ENCODE results near the gene IL1RAPL1.

The IL1RAPL1 gene

DNA sequence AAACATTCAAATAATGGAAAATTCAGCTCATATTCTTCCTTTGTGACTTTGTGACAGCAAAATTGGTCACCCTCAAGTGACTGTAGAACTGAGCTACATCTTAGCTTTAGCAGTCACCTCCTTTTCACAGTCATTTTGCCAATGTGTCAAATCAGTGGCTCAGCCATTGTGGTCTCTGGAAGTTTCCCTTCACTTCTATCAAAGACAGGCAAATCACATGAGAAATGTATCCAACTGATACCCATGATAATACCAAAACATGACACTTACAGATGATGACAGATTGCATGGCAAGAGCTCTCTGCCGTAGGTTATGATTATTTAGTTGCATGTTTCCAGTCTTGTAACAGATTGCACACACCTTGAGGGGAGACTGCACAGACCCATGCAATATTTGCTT is 1078.3 kb downstream of the IL1RAPL1 start:
- no peak for DNase-seq

DNA sequence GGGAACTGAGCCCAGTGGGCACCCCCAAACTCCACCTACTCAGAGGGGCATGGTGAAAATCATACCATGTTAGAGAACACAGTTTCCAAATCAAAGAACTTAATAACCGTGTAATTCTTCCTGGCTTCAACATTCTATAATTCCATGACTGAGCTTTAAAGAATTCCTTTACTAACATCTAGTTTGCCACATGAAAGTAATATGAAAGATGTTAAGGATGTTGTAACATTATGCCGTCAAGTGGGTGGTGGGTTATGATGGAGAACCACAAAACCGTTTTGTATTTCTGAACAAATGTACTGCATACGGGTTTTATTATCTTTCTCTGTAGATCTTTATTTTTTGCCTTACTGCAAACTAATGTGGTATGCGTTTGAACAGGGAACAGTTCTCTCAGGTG is 1079.1 kb downstream of the IL1RAPL1 start:
- no peak for DNase-seq

DNA sequence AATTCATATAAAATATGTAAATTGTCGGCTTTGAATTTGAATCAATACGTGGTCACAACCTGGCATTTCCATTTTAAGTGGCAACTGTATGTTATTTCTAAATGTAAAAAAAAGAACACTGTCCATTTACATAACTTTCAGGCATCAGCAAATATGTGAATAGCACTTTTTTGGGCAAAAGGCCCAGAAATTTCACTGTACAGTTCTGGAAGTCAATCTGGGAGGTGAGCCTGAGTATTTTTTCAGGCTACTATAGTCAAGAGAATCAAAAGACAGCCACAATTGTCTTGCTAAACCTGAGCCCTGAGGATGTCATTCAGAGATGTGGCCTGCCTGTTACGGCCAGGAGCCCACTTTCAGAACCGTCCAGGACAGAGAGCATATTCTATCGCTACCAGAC is 1084.2 kb downstream of the IL1RAPL1 start:
- DNase-seq: no peak

- DNase-seq: no peak
These were observed 1100.4 kb downstream of the IL1RAPL1 start for GRCh38 chrX:29687687-29688086.

DNA sequence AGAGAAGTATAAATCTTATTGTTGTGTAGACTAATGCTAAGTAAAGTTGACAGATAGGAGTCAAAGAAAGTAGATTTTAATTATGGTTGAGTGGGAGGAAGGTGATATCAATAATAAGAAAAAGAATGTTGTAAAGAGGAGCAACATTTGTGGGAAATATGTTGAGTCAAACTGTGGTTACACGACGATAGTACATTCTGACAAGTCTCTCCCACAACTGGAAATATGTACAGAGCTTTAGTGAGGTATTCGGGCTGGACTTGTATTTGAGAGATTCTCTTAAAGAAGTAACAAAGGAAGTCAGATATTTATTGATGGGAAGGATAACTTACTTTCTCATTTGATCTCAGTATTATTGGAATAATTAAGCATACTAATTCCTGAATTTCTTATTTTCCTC is 1102.8 kb downstream of the IL1RAPL1 start:
- no peak for DNase-seq

GRCh38 chrX:29691044-29691443 is 1103.8 kb downstream of the IL1RAPL1 start:
- no peak for DNase-seq

DNA sequence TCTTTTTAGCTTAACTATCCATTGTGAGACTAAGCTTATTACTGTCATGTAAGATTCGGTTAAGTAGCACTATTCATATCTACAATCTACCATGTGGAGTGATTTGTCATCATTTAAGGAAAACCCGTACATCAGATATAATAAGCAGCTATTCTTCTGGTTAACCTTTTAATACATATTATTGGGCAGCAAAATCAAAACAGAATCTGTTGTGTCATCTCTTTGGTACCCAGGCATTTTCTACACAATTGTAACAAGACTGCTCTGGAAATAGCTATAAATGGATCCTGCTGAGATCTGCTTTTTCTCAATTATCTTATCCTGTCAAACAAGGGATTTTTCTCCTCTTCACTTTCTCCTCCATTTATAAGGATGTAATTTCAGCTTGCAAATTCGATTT is 1106.7 kb downstream of the IL1RAPL1 start:
- DNase-seq: no peak

DNA sequence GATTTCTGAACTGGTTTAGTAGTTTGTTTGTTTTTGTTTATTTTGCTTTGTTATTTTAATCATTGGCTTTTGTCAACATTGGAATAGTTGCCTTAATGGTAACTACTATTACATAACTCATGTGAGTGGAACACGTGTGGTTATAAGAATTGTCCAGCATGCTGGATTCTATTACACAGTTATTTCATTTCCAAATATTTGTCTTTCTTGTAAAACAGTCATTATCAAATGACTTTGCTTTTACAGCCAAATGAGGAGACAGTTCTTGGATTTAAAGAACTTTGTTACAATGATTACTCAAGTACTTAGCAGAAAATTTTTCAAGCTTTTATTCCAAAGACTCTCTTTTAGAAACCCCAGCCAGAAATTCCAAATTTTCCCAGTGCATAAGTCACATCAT is 1112.0 kb downstream of the IL1RAPL1 start:
- no peak for DNase-seq

- DNase-seq: no peak
These were observed 1119.8 kb downstream of the IL1RAPL1 start for GRCh38 chrX:29707088-29707487.

GRCh38 chrX:29721152-29721551 is 1133.9 kb downstream of the IL1RAPL1 start:
- no peak for DNase-seq

DNA sequence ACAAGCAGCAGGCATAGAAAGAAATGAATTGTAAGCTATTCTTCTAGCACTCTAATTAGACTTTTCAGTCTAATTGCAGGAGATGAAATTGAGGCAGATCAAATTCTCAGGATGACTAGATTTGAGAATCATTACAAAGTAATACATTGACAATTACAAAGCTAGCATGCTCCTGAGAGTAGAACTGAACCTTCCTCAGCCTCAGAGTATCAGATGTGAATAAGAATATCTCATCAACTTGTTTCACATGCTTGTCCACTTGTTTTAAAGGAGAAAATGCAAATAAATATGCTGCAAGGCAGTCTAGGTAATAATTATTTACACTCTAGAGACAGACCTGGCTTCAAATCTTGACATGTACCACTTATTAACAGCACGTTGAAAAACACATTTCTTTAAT is 1137.1 kb downstream of the IL1RAPL1 start:
- DNase-seq: no peak

DNA sequence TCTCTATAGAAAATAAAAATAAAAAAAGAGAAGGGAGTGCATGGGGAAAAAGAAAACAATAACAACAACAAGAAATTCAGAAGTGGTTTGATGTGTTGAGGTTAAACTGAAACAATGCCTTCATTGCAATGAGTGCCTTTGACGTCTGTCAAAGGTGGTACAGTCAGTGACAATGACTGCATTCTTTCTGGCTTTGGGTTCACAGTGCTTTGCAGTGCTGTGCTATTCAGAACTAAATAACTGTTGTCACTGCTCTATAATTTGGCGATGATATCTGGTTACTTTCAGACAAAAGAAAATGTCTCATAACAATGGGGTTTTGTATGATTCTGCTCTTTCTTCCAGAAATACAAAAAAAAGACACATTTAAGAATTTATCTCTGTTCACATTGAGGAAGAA is 1139.6 kb downstream of the IL1RAPL1 start:
- DNase-seq: no peak

DNA sequence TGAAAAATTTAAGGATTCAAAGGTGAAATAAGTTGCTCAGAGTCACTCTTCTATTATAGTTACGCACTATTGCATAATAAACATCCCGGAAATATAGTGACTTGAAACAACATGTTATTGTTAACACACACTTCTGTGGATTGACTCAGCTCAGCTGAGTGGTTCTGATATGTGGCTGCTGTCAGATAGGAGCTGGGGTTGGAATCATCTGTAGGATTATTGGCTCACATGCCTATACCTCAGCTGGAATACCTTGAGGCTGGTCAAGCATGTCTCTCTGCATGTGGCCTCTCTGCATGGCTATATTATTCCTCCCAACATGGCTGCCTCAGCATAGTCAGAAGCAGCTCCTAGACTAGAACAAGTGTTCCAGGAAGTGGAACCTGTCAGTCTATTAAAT is 1141.4 kb downstream of the IL1RAPL1 start:
- DNase-seq: no peak

DNA sequence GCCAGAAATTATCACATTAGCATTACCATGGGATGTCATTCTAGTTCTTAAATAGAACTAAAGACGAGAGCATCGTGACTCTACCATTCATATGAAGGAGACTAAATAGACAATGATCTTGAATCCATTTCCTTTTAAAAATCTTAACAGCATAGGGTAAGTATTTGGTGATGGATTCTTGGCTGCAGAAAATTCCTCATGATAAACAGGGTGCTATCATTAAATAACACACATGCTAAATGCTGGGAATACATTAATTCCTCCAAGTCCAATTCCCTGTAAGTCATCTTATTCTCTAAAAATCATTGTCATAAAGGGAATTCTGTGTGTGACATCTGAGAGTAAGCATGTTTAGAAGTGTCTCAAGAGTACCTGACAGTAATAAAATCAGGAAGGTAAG is 1157.7 kb downstream of the IL1RAPL1 start:
- no peak for DNase-seq

DNA sequence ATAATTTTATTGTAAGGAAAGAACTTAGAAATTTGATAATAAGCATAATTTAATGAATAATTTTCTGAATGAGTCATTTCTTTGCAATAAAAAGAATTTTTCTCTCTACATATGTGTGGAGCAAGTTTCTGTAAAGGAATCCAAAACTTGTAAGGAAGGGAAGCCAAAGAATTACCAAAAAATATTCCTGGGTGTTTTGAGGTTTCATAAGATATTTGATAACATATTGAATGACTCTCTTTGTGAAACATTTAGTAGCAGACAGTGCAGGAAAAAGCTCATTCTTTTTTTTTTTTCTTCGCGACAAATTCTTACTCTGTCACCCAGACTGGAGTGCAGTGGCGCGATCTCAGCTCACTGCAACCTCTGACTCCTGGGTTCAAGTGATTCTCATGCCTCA is 1159.1 kb downstream of the IL1RAPL1 start:
- DNase-seq: no peak

- DNase-seq: no peak
These were observed 1174.8 kb downstream of the IL1RAPL1 start for GRCh38 chrX:29762006-29762405.

- DNase-seq: no peak
These were observed 1188.6 kb downstream of the IL1RAPL1 start for GRCh38 chrX:29775890-29776289.

DNA sequence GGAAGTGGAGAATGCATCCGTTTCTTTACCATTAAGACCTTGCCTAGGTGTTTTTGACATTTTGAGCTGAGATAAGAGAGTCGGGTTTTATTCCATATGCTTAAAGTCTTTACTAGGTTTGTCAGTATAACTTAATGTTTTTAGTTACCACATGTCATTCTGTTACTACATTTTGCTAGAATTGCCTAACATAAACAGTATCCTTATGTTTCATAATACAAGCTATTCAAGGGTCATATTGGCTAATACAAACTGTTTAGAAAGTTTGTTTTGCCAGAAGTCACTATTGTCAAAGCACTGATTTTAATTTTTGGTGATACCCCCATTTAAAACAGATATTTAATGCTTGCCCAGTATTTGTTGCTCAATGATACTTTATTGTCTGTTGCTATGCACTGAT is 1200.4 kb downstream of the IL1RAPL1 start:
- DNase-seq: no peak

DNA sequence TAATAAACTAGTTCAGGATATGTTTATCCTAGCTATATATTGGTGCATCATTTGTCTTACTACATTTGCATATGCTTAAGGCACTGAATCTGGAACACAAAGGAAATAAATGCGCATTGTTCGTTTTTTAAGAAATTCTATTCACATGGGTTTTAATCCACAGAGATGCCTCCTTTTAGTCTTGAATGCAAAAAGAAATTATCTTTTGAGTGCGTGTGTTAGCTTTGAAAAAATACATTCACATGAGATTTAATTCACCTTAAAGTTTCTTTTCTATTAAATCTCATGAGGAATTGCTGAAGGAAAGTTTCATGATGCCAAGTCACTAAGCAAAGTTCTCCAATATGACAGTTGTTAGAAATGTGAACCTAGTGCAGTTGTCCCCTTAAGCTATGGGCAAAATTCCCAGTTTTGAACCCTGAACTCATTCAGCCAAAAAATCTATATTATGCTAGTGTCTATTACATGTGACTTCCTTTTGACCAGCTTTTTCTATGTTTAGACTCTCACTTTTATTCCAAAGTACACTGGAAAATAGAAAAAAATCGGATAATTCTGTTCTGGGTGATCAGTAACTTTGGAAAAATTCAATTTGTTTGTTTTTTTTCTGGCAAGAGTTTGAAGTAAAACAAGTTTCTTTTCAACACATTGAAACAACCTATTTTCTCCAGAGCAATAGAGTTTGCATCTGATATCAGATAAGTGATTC is 1201.9 kb downstream of the IL1RAPL1 start:
- DNase-seq: no peak

- no peak for DNase-seq
These were observed 1205.1 kb downstream of the IL1RAPL1 start for GRCh38 chrX:29792335-29792734.

DNA sequence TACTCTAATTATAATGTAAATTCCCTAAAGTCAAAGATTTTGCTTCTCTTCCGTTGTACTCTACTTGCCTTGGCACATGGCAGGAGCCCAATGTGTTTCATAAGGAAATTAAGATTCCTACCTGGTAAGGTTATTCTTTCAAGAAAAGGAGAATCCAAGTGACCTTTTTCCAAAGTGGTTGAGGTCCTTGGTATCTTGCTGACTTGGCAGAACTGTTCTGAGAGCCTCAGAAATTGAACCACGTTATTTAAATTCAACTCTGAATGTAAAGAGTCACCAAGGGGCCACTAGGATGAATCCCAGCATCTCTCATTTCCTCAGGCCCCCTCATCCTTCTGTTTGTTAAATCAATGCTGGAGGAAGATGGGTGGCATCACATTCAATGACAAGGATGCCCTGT is 1209.9 kb downstream of the IL1RAPL1 start:
- DNase-seq: no peak

GRCh38 chrX:29798469-29798868 is 1211.2 kb downstream of the IL1RAPL1 start:
- no peak for DNase-seq

DNA sequence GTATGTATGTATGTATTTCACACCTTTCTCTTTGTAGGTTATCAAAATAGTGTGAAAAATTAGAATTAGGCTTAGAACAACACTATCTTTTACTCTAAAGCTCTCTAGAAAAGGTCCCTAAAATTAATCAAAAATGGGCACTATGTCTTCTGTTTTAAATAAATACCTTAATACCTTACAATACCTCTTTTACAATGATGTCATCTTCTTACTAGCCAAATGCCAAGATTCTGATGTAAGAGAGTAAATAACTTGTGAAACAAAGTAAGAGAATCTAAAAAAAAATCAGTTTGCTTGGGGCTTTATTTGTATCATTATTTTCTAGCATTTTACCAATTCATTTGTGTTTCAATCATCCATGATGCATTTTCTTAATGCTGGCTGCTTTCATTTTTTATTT is 1225.9 kb downstream of the IL1RAPL1 start:
- no peak for DNase-seq

DNA sequence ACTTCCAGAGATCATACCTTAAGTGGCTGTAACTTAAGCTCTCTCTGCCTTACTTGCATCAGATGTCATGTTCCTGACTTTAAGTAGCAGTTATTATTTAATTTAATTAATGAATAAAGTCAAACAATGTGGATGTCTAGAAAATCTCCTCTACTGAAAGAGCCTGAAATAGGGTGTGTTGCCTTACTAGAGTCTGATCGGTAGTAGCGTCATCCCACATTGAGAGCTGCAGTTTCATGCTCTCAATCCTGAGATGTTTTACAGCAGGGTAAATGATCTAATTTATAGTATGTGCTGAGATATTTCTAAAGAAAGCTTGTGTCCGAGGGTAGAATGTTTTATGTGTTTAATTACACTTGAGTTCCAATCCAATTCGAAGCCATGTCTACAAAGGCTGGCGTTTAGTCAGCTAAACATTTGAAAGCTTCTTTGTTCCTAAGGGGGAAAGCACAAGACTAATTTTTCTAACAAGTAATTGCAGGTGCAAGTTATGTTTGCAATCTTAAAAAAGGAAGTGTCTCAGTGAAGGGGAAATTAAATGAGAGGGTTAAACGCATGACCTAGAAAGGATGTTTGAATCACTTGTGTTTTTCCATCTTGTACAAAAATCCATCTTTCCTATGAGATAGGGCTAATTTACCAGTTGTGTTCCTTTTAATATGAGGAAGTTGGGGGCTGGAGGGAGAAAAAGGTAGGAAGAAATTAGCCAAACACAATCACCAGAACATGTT is 1237.1 kb downstream of the IL1RAPL1 start:
- no peak for DNase-seq

DNA sequence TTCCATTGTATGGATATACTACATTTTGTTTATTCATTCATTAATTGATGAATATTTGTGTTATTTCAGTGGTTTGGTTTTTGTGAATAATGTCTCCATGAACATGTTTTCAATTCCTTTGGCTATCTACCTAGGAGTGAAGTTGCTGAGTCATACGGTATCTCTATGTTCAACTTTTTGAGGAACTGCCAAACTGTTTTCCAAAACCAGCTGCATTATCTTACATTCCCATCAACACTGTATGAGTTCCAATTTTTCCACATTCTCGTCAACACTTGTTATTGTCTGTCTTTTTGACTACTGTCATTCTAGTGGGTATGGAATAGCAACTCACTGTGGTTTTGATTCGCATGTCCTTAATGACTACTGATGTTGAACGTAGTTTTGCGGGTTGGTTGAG is 1239.5 kb downstream of the IL1RAPL1 start:
- DNase-seq: no peak
